Heart left ventricle (tissue), 13 donors: ENCODE results near the gene ADGRV1.

Source experiments
- POLR2A ChIP-seq, 2 donors: fragments of 450-650 bp; IDR thresholded peaks; one replicate each; pipeline ENCODE4 v1.6.1; 2017; ENCODE audit warnings: antibody characterized with exemption in 2 of 2, mild to moderate bottlenecking in 2 of 2, moderate library complexity in 2 of 2
- TF ChIP-seq, protein P1 (sequence below), 12 donors: fragments of 200-600 bp; sonication (generic) in 4 of 12; IDR thresholded peaks; one replicate each; pipeline versions ENCODE4 v1.5.0 to v1.8.0; 2018 to 2022; ENCODE audit warnings: antibody characterized with exemption in 12 of 12, mild to moderate bottlenecking in 5 of 12
- donor health status: ischemic (EF 13 %, LVEDD 7.1; RV severe dilation, severe dysfunction).
- donor health status: DM: no; HTN: yes; CAD: no.
- donor health status: DM: no; HTN: no; CAD: no.
- donor health status: ischemic (EF 25% LVEDD 6.9; RV normal size, moderate dysfunction).
- donor health status: ischemic (EF 25% LVEDD 5.7; RV mildly dilated, moderate dysfunction).
- donor health status: ischemic (EF 35%, LVEDD 5.7; RV mildly dilated, moderate dysfunction).
- donor health status: nonischemic (EF 11% LVEDD 7.7; RV severe dilation, severe dysfunction).
- donor health status: DM: yes; HTN: yes; CAD: no.
- donor health status: PGD.
- donor health status: ischemic (EF 29% LVEDD 5.4; RV normal size, mild dysfunction).
- donor health status: nonischemic (EF 23%, LVEDD 6.1; RV moderate dilation, normal function).

GRCh38 chr5:90575712-90576111, 17.1 kb downstream of the ADGRV1 start:
- TF ChIP-seq, protein P1, sequence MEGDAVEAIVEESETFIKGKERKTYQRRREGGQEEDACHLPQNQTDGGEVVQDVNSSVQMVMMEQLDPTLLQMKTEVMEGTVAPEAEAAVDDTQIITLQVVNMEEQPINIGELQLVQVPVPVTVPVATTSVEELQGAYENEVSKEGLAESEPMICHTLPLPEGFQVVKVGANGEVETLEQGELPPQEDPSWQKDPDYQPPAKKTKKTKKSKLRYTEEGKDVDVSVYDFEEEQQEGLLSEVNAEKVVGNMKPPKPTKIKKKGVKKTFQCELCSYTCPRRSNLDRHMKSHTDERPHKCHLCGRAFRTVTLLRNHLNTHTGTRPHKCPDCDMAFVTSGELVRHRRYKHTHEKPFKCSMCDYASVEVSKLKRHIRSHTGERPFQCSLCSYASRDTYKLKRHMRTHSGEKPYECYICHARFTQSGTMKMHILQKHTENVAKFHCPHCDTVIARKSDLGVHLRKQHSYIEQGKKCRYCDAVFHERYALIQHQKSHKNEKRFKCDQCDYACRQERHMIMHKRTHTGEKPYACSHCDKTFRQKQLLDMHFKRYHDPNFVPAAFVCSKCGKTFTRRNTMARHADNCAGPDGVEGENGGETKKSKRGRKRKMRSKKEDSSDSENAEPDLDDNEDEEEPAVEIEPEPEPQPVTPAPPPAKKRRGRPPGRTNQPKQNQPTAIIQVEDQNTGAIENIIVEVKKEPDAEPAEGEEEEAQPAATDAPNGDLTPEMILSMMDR (IDR thresholded peaks at IDR 0.05) = no peak
- TF ChIP-seq POLR2A (IDR thresholded peaks at IDR 0.05) = no peak
